ENCODE results near the gene INSIG2.

The INSIG2 gene

GRCh38 chr2:118098307-118099030, 10.2 kb downstream of the INSIG2 start:
- peak in 2 of 3 donors; percentile 27 to 31 for DNase-seq
- peak overlapping the region in 1 of 7 experiments; percentile 6 for H3K4me3 ChIP-seq (ENCODE audit: control insufficient read depth in 1 of 7, extremely low read depth in 1 of 7, insufficient read depth in 4 of 7, low read depth in 2 of 7, low read length in 6 of 7)
- H3K36me3 ChIP-seq (ENCODE audit: control insufficient read depth in 4 of 4, insufficient read depth in 4 of 4, low read length in 3 of 4) = peaks cover 4 to 21% (median 7%) of the 10 kb centered on the region in 4 experiments
- 43% methylated on average over 1 of the region's 1 CpG for WGBS (ENCODE audit: insufficient coverage)
- H3K9me3 ChIP-seq (ENCODE audit: control extremely low read depth in 1 of 5, control insufficient read depth in 4 of 5, insufficient read depth in 2 of 5, low read depth in 1 of 5, low read length in 4 of 5) = no peaks in the 10 kb centered on the region
- ChIA-PET CTCF (no interaction called here), POLR2A (no interaction called here)
- no peaks in the 10 kb centered on the region for H3K27me3 ChIP-seq (replicated peaks in 2 of 5; ENCODE audit: control insufficient read depth in 4 of 5, insufficient read depth in 5 of 5, low read length in 4 of 5)
- no peak overlapping the region for H3K27ac ChIP-seq (ENCODE audit: insufficient read depth in 1 of 2, low read depth in 1 of 2, low read length in 2 of 2, poor library complexity in 1 of 2, severe bottlenecking in 2 of 2)
- H3K4me1 ChIP-seq (ENCODE audit: control extremely low read depth in 1 of 4, control insufficient read depth in 4 of 4, insufficient read depth in 4 of 4, low read length in 3 of 4) = peaks cover 18 to 23% (median 19%) of the 10 kb centered on the region in 4 experiments

- WGBS (ENCODE audit: insufficient coverage) = 91% methylated on average over 4 of the region's 6 CpGs
- CTCF ChIA-PET = interaction anchor here (1.6 to 3.9 kb wide), 3 partner anchors 12 to 56 kb away, joined by 4 to 10 read pairs (median 5); partner anchors contain the start of gene INSIG2
- POLR2A ChIA-PET = interaction anchor here (0.7 kb wide), 1 partner anchor 49 kb away, joined by 3 read pairs; no protein-coding TSS in a partner anchor
- H3K4me3 ChIP-seq (ENCODE audit: control insufficient read depth in 1 of 7, extremely low read depth in 1 of 7, insufficient read depth in 4 of 7, low read depth in 2 of 7, low read length in 6 of 7) = no peak overlapping the region
- H3K4me1 ChIP-seq (ENCODE audit: control extremely low read depth in 1 of 4, control insufficient read depth in 4 of 4, insufficient read depth in 4 of 4, low read length in 3 of 4) = peaks cover 26 to 51% (median 32%) of the 10 kb centered on the region in 4 experiments
- H3K27me3 ChIP-seq (replicated peaks in 2 of 5; ENCODE audit: control insufficient read depth in 4 of 5, insufficient read depth in 5 of 5, low read length in 4 of 5) = no peaks in the 10 kb centered on the region
- H3K27ac ChIP-seq (ENCODE audit: insufficient read depth in 1 of 2, low read depth in 1 of 2, low read length in 2 of 2, poor library complexity in 1 of 2, severe bottlenecking in 2 of 2) = no peak overlapping the region
- H3K36me3 ChIP-seq (ENCODE audit: control insufficient read depth in 4 of 4, insufficient read depth in 4 of 4, low read length in 3 of 4) = peaks cover 0 to 15% (median 3%) of the 10 kb centered on the region in 4 experiments
- no peaks in the 10 kb centered on the region for H3K9me3 ChIP-seq (ENCODE audit: control extremely low read depth in 1 of 5, control insufficient read depth in 4 of 5, insufficient read depth in 2 of 5, low read depth in 1 of 5, low read length in 4 of 5)
- no peak for DNase-seq
These were observed 14.3 kb downstream of the INSIG2 start for GRCh38 chr2:118102433-118103082.

DNA sequence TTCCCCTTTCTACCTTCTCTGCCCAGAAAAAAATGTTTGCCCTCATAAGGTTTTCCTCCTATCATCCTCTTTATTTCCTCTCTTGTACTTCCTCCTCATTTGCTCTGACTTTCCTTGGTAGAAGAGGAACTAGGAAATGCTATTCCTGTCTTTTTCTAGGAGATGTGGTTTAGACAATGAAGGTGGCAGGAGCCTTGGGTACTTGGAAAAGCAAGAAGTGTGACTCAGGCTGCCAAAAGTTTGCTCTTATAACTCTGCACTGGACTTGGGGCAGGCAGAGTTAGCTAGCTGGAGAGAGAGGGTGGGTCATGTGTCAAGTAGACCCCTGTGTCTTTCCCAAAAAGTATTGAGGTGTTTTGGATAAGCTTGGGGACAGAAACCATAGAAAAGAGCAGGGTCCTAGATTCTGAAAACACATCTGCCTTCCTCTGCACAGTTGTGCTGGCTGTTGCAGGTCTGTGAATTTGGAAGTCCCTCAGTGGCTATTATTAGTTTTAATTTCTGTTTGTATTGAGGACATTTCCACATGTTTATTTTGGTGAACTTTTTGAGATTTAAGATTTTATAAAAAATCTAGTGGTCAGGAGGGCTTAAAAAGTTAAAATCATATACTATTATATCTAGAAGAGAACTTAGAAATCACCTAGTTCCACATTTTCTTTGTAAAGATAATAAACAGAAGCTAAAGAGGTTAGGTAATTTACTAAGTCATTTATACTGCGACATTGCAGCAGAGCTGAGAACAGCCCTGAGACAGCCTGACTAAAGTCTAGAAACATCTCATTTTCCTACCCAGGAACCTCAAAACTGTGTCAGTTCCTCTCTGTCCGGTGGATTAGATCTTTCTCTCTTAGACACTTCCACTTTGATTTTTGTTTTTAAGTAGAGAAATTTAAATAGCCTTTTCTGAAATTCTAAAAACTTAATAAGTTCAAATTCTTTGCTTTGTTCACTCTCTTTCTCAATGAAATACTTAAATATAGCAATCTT, 16.0 kb downstream of the INSIG2 start:
- ChIA-PET CTCF (interaction anchor here (0.6 to 3.9 kb wide), 5 partner anchors 10 to 57 kb away, joined by 3 to 10 read pairs (median 4); partner anchors contain the start of gene INSIG2), POLR2A (no interaction called here)
- peak in 2 of 3 donors; percentile 35 to 45 for DNase-seq
- Histone ChIP-seq H3K27me3 (replicated peaks in 2 of 5; ENCODE audit: control insufficient read depth in 4 of 5, insufficient read depth in 5 of 5, low read length in 4 of 5) (no peaks in the 10 kb centered on the region), H3K4me3 (ENCODE audit: control insufficient read depth in 1 of 7, extremely low read depth in 1 of 7, insufficient read depth in 4 of 7, low read depth in 2 of 7, low read length in 6 of 7) (no peak overlapping the region), H3K9me3 (ENCODE audit: control extremely low read depth in 1 of 5, control insufficient read depth in 4 of 5, insufficient read depth in 2 of 5, low read depth in 1 of 5, low read length in 4 of 5) (no peaks in the 10 kb centered on the region), H3K36me3 (ENCODE audit: control insufficient read depth in 4 of 4, insufficient read depth in 4 of 4, low read length in 3 of 4) (peaks cover 0 to 20% (median 6%) of the 10 kb centered on the region in 4 experiments), H3K4me1 (ENCODE audit: control extremely low read depth in 1 of 4, control insufficient read depth in 4 of 4, insufficient read depth in 4 of 4, low read length in 3 of 4) (peaks cover 11 to 40% (median 17%) of the 10 kb centered on the region in 4 experiments), H3K27ac (ENCODE audit: insufficient read depth in 1 of 2, low read depth in 1 of 2, low read length in 2 of 2, poor library complexity in 1 of 2, severe bottlenecking in 2 of 2) (no peak overlapping the region)
- WGBS (ENCODE audit: insufficient coverage) = no CpG with 5 or more reads among the region's 2 CpGs

DNA sequence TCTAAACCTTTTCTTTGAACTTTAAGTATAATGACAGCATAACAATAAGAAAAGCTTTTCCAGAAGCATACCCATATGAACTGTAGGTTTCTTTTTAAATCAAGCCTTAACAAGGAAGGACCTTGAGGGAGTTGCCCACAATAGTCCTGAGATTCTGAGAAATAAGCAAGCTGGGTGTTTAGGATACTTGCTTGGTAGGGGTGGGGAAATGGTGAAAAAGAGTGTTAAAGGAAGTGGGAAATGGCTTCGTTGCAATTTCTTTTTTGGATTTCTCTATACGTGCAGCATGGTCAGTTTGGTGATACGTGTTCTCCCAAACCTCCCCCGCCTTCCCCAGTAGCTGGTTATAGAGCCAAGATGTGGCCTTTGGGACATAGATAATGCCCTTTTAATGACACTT, 17.2 kb downstream of the INSIG2 start:
- no peaks in the 10 kb centered on the region for H3K27me3 ChIP-seq (replicated peaks in 2 of 5; ENCODE audit: control insufficient read depth in 4 of 5, insufficient read depth in 5 of 5, low read length in 4 of 5)
- ChIA-PET CTCF (interaction anchor here (1.0 to 3.9 kb wide), 6 partner anchors 9 to 73 kb away, joined by 3 to 10 read pairs (median 4); partner anchors contain the start of gene INSIG2), POLR2A (no interaction called here)
- H3K27ac ChIP-seq (ENCODE audit: insufficient read depth in 1 of 2, low read depth in 1 of 2, low read length in 2 of 2, poor library complexity in 1 of 2, severe bottlenecking in 2 of 2) = no peak overlapping the region
- peaks cover 11 to 39% (median 17%) of the 10 kb centered on the region in 4 experiments for H3K4me1 ChIP-seq (ENCODE audit: control extremely low read depth in 1 of 4, control insufficient read depth in 4 of 4, insufficient read depth in 4 of 4, low read length in 3 of 4)
- no peak overlapping the region for H3K4me3 ChIP-seq (ENCODE audit: control insufficient read depth in 1 of 7, extremely low read depth in 1 of 7, insufficient read depth in 4 of 7, low read depth in 2 of 7, low read length in 6 of 7)
- H3K36me3 ChIP-seq (ENCODE audit: control insufficient read depth in 4 of 4, insufficient read depth in 4 of 4, low read length in 3 of 4) = peaks cover 3 to 19% (median 8%) of the 10 kb centered on the region in 4 experiments
- 29% methylated on average over 2 of the region's 4 CpGs for WGBS (ENCODE audit: insufficient coverage)
- H3K9me3 ChIP-seq (ENCODE audit: control extremely low read depth in 1 of 5, control insufficient read depth in 4 of 5, insufficient read depth in 2 of 5, low read depth in 1 of 5, low read length in 4 of 5) = no peaks in the 10 kb centered on the region
- no peak for DNase-seq

- H3K4me1 ChIP-seq (ENCODE audit: control extremely low read depth in 1 of 4, control insufficient read depth in 4 of 4, insufficient read depth in 4 of 4, low read length in 3 of 4) = peaks cover 11 to 39% (median 17%) of the 10 kb centered on the region in 4 experiments
- peak; percentile 54 to 93 (median 85) for DNase-seq
- peaks cover 2 to 14% (median 8%) of the 10 kb centered on the region in 4 experiments for H3K36me3 ChIP-seq (ENCODE audit: control insufficient read depth in 4 of 4, insufficient read depth in 4 of 4, low read length in 3 of 4)
- CTCF ChIA-PET = interaction anchor here (2.4 kb wide), 1 partner anchor 25 kb away, joined by 6 read pairs; no protein-coding TSS in a partner anchor
- no peaks in the 10 kb centered on the region for H3K9me3 ChIP-seq (ENCODE audit: control extremely low read depth in 1 of 5, control insufficient read depth in 4 of 5, insufficient read depth in 2 of 5, low read depth in 1 of 5, low read length in 4 of 5)
- no peak overlapping the region for H3K4me3 ChIP-seq (ENCODE audit: control insufficient read depth in 1 of 7, extremely low read depth in 1 of 7, insufficient read depth in 4 of 7, low read depth in 2 of 7, low read length in 6 of 7)
- POLR2A ChIA-PET = interaction anchor here (0.7 kb wide), 1 partner anchor 19 kb away, joined by 3 read pairs; the partner anchor contains the start of gene INSIG2
- 8% methylated on average over 2 of the region's 3 CpGs for WGBS (ENCODE audit: insufficient coverage)
- peak overlapping the region; percentile 62 to 69 for H3K27ac ChIP-seq (ENCODE audit: insufficient read depth in 1 of 2, low read depth in 1 of 2, low read length in 2 of 2, poor library complexity in 1 of 2, severe bottlenecking in 2 of 2)
- no peaks in the 10 kb centered on the region for H3K27me3 ChIP-seq (replicated peaks in 2 of 5; ENCODE audit: control insufficient read depth in 4 of 5, insufficient read depth in 5 of 5, low read length in 4 of 5)
These were observed 18.7 kb downstream of the INSIG2 start for GRCh38 chr2:118106926-118107325.

DNA sequence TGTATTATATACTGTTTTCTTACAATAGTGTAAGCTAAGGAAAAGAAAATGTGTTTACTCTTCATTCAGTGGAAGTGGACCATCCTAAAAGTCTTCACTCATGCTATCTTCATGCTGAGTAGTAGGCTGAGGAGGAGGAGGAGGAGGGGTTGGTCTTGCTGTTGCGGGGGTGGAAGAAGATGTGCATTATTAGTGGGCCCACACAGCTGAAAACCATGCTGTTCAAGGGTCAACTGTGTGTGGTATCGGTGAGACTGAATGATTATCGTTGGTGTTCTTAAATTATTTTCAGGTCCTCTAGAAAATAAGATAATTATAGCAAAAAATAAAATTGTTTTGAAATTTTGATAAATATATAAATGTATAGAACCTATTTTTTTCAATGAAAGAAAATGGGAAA, 22.0 kb downstream of the INSIG2 start:
- no peaks in the 10 kb centered on the region for H3K27me3 ChIP-seq (replicated peaks in 2 of 5; ENCODE audit: control insufficient read depth in 4 of 5, insufficient read depth in 5 of 5, low read length in 4 of 5)
- no peak for DNase-seq
- ChIA-PET POLR2A (no interaction called here), CTCF (no interaction called here)
- WGBS (ENCODE audit: insufficient coverage) = 89% methylated on average over 1 of the region's 3 CpGs
- peaks cover 2 to 13% (median 5%) of the 10 kb centered on the region in 4 experiments for H3K36me3 ChIP-seq (ENCODE audit: control insufficient read depth in 4 of 4, insufficient read depth in 4 of 4, low read length in 3 of 4)
- H3K9me3 ChIP-seq (ENCODE audit: control extremely low read depth in 1 of 5, control insufficient read depth in 4 of 5, insufficient read depth in 2 of 5, low read depth in 1 of 5, low read length in 4 of 5) = no peaks in the 10 kb centered on the region
- H3K27ac ChIP-seq (ENCODE audit: insufficient read depth in 1 of 2, low read depth in 1 of 2, low read length in 2 of 2, poor library complexity in 1 of 2, severe bottlenecking in 2 of 2) = no peak overlapping the region
- no peak overlapping the region for H3K4me3 ChIP-seq (ENCODE audit: control insufficient read depth in 1 of 7, extremely low read depth in 1 of 7, insufficient read depth in 4 of 7, low read depth in 2 of 7, low read length in 6 of 7)
- H3K4me1 ChIP-seq (ENCODE audit: control extremely low read depth in 1 of 4, control insufficient read depth in 4 of 4, insufficient read depth in 4 of 4, low read length in 3 of 4) = peaks cover 4 to 24% (median 12%) of the 10 kb centered on the region in 4 experiments
